K562 (cell line): ENCODE measurements around the gene AP2S1. TPM values are rescaled to one million over a fixed set of nuclear protein-coding genes. Genes with fewer than 3 reads are reported as not detected.

ENCODE experiments used
- ATAC-seq: fragments of 200-7000 bp; cut with Tn5 transposase; 3 replicates; pipeline ENCODE4 v1.9.1; 2020; ENCODE audit warnings: moderate library complexity
- BruUV-seq: library from RNA; stranded (reverse); fragments of 400-500 nt; replicated peaks from 2 replicates; lab custom pipeline; 2021; lab: Mats Ljungman, UMichigan
- CTCF ChIA-PET: fragments of 300-600 bp; formaldehyde crosslinking; extraction: SDS; loops from one replicate; lab custom pipeline; 2021; ENCODE audit warnings: low intra/inter-chr PET ratio; lab: Yijun Ruan, JAX
- POLR2A ChIA-PET: fragments of 300-600, 350-650 bp; sonication (Branson Sonifier 250); formaldehyde crosslinking; extraction: SDS; loops from one replicate; lab custom pipeline; 2021; ENCODE audit warnings: antibody characterized with exemption, inconsistent platforms; lab: Yijun Ruan, JAX
- DNase-seq, 4 experiments: peaks; one replicate each; pipeline versions ENCODE4 v3.0.0 to v3.0.0-alpha.2; 2011 to 2018; ENCODE audit warnings: low spot score in 3 of 4, mixed read lengths in 3 of 4; ENCODE audit errors: extremely low read depth in 1 of 4
- FAIRE-seq: peaks from 2 replicates; lab custom pipeline; 2011; peaks lifted over from hg19 to GRCh38; lab: Jason Lieb, UNC
- H2AFZ ChIP-seq: 2 replicates; pipeline ENCODE4 v1.6.0; 2011; ENCODE audit warnings: low read depth, low read length, control low read depth, inconsistent platforms
- H3K27ac ChIP-seq: fragments of 200-600 bp; 3 replicates; pipeline ENCODE4 v1.8.0; 2011; ENCODE audit warnings: low read depth, mild to moderate bottlenecking, control low read depth, inconsistent platforms, low read length, moderate library complexity, mixed read lengths; ENCODE audit errors: extremely low read depth
- H3K27me3 ChIP-seq, 2 experiments: fragments of 300-600 bp in 1 of 2; 2 replicates in 1 of 2; 3 replicates in 1 of 2; pipeline versions ENCODE4 v1.6.0 to v1.8.0; 2011; ENCODE audit warnings: inconsistent platforms in 2 of 2, low read length in 2 of 2, mild to moderate bottlenecking in 1 of 2, mixed read lengths in 1 of 2, moderate library complexity in 1 of 2; ENCODE audit not compliant: control insufficient read depth in 2 of 2, insufficient read depth in 2 of 2
- H3K36me3 ChIP-seq: fragments of 300-600 bp; 3 replicates; pipeline ENCODE4 v1.8.0; 2011; ENCODE audit warnings: mild to moderate bottlenecking, low read length, inconsistent platforms; ENCODE audit not compliant: control insufficient read depth, insufficient read depth
- H3K4me1 ChIP-seq, 2 experiments: fragments of 200-600 bp in 1 of 2; replicated peaks in 1 of 2; 2 replicates in 1 of 2; 3 replicates in 1 of 2; pipeline versions ENCODE4 v1.5.1 to v1.8.0; 2011; ENCODE audit warnings: inconsistent platforms in 2 of 2, low read length in 2 of 2, mild to moderate bottlenecking in 1 of 2, mixed read lengths in 1 of 2, moderate library complexity in 1 of 2; ENCODE audit not compliant: control insufficient read depth in 2 of 2, insufficient read depth in 2 of 2
- H3K4me2 ChIP-seq: 2 replicates; pipeline ENCODE4 v1.6.1; 2011; ENCODE audit warnings: low read length, control low read depth, inconsistent platforms, mixed read lengths; ENCODE audit not compliant: insufficient read depth
- H3K4me3 ChIP-seq: fragments of 200-600 bp; sonication (generic), shearing (Covaris generic); 2 replicates; pipeline ENCODE4 v1.5.1; 2016; ENCODE audit warnings: control low read depth, inconsistent platforms
- H3K79me2 ChIP-seq: fragments of 200-600 bp; 3 replicates; pipeline ENCODE4 v1.8.0; 2011; ENCODE audit warnings: low read length, inconsistent platforms; ENCODE audit not compliant: control insufficient read depth, insufficient read depth
- H3K9ac ChIP-seq, 2 experiments: 2 replicates each; pipeline versions ENCODE4 v1.6.0 to v1.6.1; 2011; ENCODE audit warnings: low read depth in 2 of 2, low read length in 2 of 2, control low read depth in 1 of 2, inconsistent platforms in 1 of 2, mild to moderate bottlenecking in 1 of 2, mixed read lengths in 1 of 2; ENCODE audit not compliant: insufficient read depth in 1 of 2
- H3K9me1 ChIP-seq: one replicate; pipeline ENCODE4 v1.6.0; 2011; ENCODE audit warnings: inconsistent platforms, mild to moderate bottlenecking, low read length, moderate library complexity; ENCODE audit not compliant: control insufficient read depth, insufficient read depth
- H3K9me3 ChIP-seq: replicated peaks from 2 replicates; pipeline ENCODE4 v1.5.1; 2011; ENCODE audit warnings: low read depth, low read length, inconsistent platforms; ENCODE audit not compliant: control insufficient read depth, insufficient read depth
- H4K20me1 ChIP-seq: replicated peaks from 2 replicates; pipeline ENCODE4 v1.6.1; 2011; ENCODE audit warnings: low read length, inconsistent platforms, mixed read lengths; ENCODE audit not compliant: control insufficient read depth, insufficient read depth
- CREB1 ChIP-seq, 2 experiments: sonication (generic) in 1 of 2; formaldehyde crosslinking in 1 of 2; IDR thresholded peaks; 2 replicates each; pipeline versions ENCODE4 v1.6.1 to v1.8.0; 2012 to 2022; ENCODE audit warnings: inconsistent platforms in 1 of 2, mild to moderate bottlenecking in 1 of 2, missing genetic modification reagents in 1 of 2, moderate library complexity in 1 of 2
- FOS ChIP-seq: IDR thresholded peaks from 3 replicates; pipeline ENCODE4 v1.6.1; 2011; ENCODE audit not compliant: insufficient read length; ENCODE audit errors: extremely low read depth
- KLF16 ChIP-seq: IDR thresholded peaks from 2 replicates; pipeline ENCODE4 v1.6.1; 2016; ENCODE audit warnings: antibody characterized with exemption
- MLX ChIP-seq, 2 experiments: fragments of 450-650 bp in 1 of 2; sonication (generic) in 1 of 2; formaldehyde crosslinking; conservative IDR thresholded peaks; 2 replicates each; pipeline versions ENCODE4 v1.4.0 to v1.8.1; 2020 to 2022; ENCODE audit warnings: mild to moderate bottlenecking in 1 of 2, missing genetic modification reagents in 1 of 2
- PTBP1 ChIP-seq: fragments of 200-400 bp; formaldehyde crosslinking; IDR thresholded peaks from 2 replicates; pipeline ENCODE4 v1.6.1; 2017; ENCODE audit warnings: low read depth, low read length
- RBM14 ChIP-seq: fragments of 200-400 bp; formaldehyde crosslinking; IDR thresholded peaks from 2 replicates; pipeline ENCODE4 v1.6.1; 2018; ENCODE audit warnings: low read depth, mild to moderate bottlenecking, low read length, moderate library complexity, borderline replicate concordance; ENCODE audit not compliant: insufficient read depth
- SMAD2 ChIP-seq: fragments of 150-350 bp; IDR thresholded peaks from 2 replicates; pipeline ENCODE4 v1.6.1; 2014; ENCODE audit warnings: low read depth, mild to moderate bottlenecking, low read length
- ZBTB12 ChIP-seq: fragments of 250-450 bp; sonication (Bioruptor Pico); IDR thresholded peaks from 2 replicates; pipeline ENCODE4 v1.4.0; 2020
- ZEB2 ChIP-seq: fragments of 450-650 bp; IDR thresholded peaks from 2 replicates; pipeline ENCODE4 v1.6.1; 2016
- ZNF174 ChIP-seq: fragments of 250-450 bp; sonication (Bioruptor Pico); IDR thresholded peaks from 2 replicates; pipeline ENCODE4 v1.4.0; 2020; ENCODE audit warnings: mild to moderate bottlenecking
- ZNF561 ChIP-seq: fragments of 450-650 bp; formaldehyde crosslinking; conservative IDR thresholded peaks from 2 replicates; pipeline ENCODE4 v1.4.0; 2020; ENCODE audit warnings: mild to moderate bottlenecking, moderate library complexity
- ZNF644 ChIP-seq: fragments of 200-800 bp; sonication (Bioruptor generic); IDR thresholded peaks from 2 replicates; pipeline ENCODE4 v1.6.1; 2016; ENCODE audit warnings: low read depth, missing genetic modification characterization, missing compliant biosample characterization
- WGBS: fragments of 100-300 bp; shearing (Covaris generic); methylation state at CpG from one replicate; pipeline ENCODE4 v1.1.6; 2016; ENCODE audit warnings: low coverage, mixed read lengths; ENCODE audit not compliant: insufficient coverage; ENCODE audit errors: missing lambda C conversion rate; 5-methylcytosine and 5-hydroxymethylcytosine counted together
- in situ Hi-C: fragments of 300-500 bp; cut with MboI; formaldehyde crosslinking; loops from 4 replicates; pipeline ENCODE4 v1.15.0; 2018; ENCODE audit warnings: inconsistent platforms, mixed read lengths
- intact Hi-C: fragments of 100-400 bp; cut with micrococcal nuclease; formaldehyde crosslinking; loops from 2 replicates; pipeline ENCODE4 v1.14.2; 2022
- polyA plus RNA-seq, 8 experiments: library from polyadenylated mRNA; depleted of rRNA in 4 of 8; stranded (reverse) in 5 of 8; unstranded in 3 of 8; fragments of >200 nt; fragmentation: Nextera tagmentation in 2 of 8; fragmentation: Illumina TruSeq in 1 of 8; extraction: Ambion mirVana in 2 of 8; extraction: Trizol in 1 of 8; gene quantifications; 2 replicates each; pipeline versions ENCODE4 v1.2.1 to v1.2.3, GENCODE V29; 2011 to 2014; ENCODE audit warnings: inconsistent platforms in 1 of 8, missing spikeins in 1 of 8
- total RNA-seq, 7 experiments: library from RNA; depleted of rRNA in 6 of 7; stranded (reverse); fragments of >200 nt in 6 of 7; fragmentation: Illumina TruSeq in 2 of 7; extraction: Trizol in 2 of 7; gene quantifications; 2 replicates each; pipeline versions ENCODE4 v1.2.1 to v1.2.3, GENCODE V29; 2011 to 2021; ENCODE audit warnings: low replicate concordance in 1 of 7

AP2S1 gene
- total and polyA plus RNA-seq, 9 of the 15 experiments (the other 6 are each of a cell fraction or from before 2014, with no cell fraction given) = 32.4 to 294 (median 136) TPM

GRCh38 chr19:46834121-46834520 lies 16.5 kb downstream of the AP2S1 start:
- no peak for ATAC-seq
- POLR2A ChIA-PET = interaction anchor here (1.3 to 1.7 kb wide), 5 partner anchors 9 to 81 kb away, joined by 3 to 4 read pairs (median 4); no protein-coding TSS in a partner anchor
- no TSS peak for BruUV-seq

GRCh38 chr19:46830864-46831263 lies 19.8 kb downstream of the AP2S1 start:
- no peaks in the 10 kb centered on the region for H4K20me1 ChIP-seq
- H3K79me2 ChIP-seq = no peaks in the 10 kb centered on the region
- ATAC-seq = no peak
- H3K4me3 ChIP-seq = no peak overlapping the region
- in situ Hi-C loops = no loop called here
- intact Hi-C loops = no loop called here
- no peak overlapping the region for H2AFZ ChIP-seq
- no peak overlapping the region for H3K9ac ChIP-seq
- no peaks in the 10 kb centered on the region for H3K27me3 ChIP-seq
- H3K4me2 ChIP-seq = no peak overlapping the region
- no peaks in the 10 kb centered on the region for H3K9me1 ChIP-seq
- no peak for DNase-seq
- H3K36me3 ChIP-seq = no peaks in the 10 kb centered on the region
- 80% methylated on average over 2 of the region's 2 CpGs for WGBS
- H3K27ac ChIP-seq = no peak overlapping the region
- peaks cover 0 to 6% of the 10 kb centered on the region in 2 experiments; a peak in 4 of 5 replicates for H3K4me1 ChIP-seq
- ChIA-PET CTCF (no interaction called here), POLR2A (interaction anchor here (1.1 to 4.2 kb wide), 2 partner anchors 31 to 46 kb away, joined by 4 to 15 read pairs; no protein-coding TSS in a partner anchor)
- BruUV-seq = no TSS peak
- no peak for FAIRE-seq
- 0 out of 2 replicates have a peak, but pooled peaks cover 2% of the 10 kb centered on the region for H3K9me3 ChIP-seq
- TF ChIP-seq ZNF561 (CRISPR knock-in tag) (no peak), ZNF644 (tag) (no peak), CREB1 (IDR thresholded peaks at IDR 0.05) (no peak), CREB1 (CRISPR knock-in tag; IDR thresholded peaks at IDR 0.05) (no peak), ZBTB12 (no peak), ZEB2 (no peak), FOS (no peak), SMAD2 (no peak), ZNF174 (CRISPR knock-in tag) (no peak), RBM14 (no peak), MLX (CRISPR knock-in tag; conservative IDR thresholded peaks at IDR 0.05) (no peak)

More at GRCh38 chr19:46834121-46834520, 16.5 kb downstream of the AP2S1 start:
- Histone ChIP-seq H3K9me3 (0 out of 2 replicates have a peak, but pooled peaks cover 2% of the 10 kb centered on the region), H3K9me1 (no peaks in the 10 kb centered on the region), H3K4me1 (peaks cover 0 to 3% of the 10 kb centered on the region in 2 experiments; a peak in 4 of 5 replicates), H3K4me3 (no peak overlapping the region), H2AFZ (no peak overlapping the region), H3K4me2 (no peak overlapping the region), H4K20me1 (no peaks in the 10 kb centered on the region), H3K36me3 (peaks cover 22% of the 10 kb centered on the region; the same call in 1 of the 3 replicates), H3K27me3 (no peaks in the 10 kb centered on the region), H3K79me2 (no peaks in the 10 kb centered on the region), H3K27ac (no peak overlapping the region), H3K9ac (no peak overlapping the region)
- 44% methylated on average over 5 of the region's 5 CpGs for WGBS
- CTCF ChIA-PET = interaction anchor here (0.6 kb wide), 1 partner anchor 77 kb away, joined by 3 read pairs; no protein-coding TSS in a partner anchor
- in situ Hi-C loops (no loop called here), intact Hi-C loops (no loop called here)
- FAIRE-seq = no peak
- TF ChIP-seq PTBP1 (no peak), KLF16 (no peak)
- DNase-seq = no peak
